Ramos (cell line): Measurements from ENCODE around the gene PEX10.

Source experiments
- in situ Hi-C: fragments of 300-500 bp; cut with MboI; formaldehyde crosslinking; loops from one replicate; pipeline ENCODE4 v1.14.3; 2022; ENCODE audit warnings: low sequenced_read_pairs; ENCODE audit not compliant: unreplicated experiment

Gene PEX10

DNA sequence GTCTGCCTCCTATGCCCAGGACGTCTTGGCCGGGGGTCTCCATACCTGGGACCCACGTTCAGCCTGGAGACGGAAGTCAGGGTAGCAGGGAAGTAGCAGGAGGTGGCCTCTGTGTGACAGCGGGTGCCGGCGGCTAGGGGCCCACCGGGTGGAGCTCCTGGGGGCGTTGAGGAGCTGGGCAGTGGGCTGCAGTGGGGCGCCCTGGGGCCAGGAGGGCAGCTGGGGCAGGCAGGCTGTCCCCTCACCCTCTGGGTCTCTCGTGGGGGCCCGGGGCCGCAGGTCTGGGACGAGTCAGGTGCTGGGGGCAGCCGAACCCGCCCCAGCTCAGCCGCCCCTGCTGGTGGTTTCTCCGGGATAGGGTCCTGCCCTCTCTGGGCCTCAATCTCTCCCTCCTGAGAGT lies 14.7 kb upstream of the PEX10 start:
- in situ Hi-C loops: no loop called here

DNA sequence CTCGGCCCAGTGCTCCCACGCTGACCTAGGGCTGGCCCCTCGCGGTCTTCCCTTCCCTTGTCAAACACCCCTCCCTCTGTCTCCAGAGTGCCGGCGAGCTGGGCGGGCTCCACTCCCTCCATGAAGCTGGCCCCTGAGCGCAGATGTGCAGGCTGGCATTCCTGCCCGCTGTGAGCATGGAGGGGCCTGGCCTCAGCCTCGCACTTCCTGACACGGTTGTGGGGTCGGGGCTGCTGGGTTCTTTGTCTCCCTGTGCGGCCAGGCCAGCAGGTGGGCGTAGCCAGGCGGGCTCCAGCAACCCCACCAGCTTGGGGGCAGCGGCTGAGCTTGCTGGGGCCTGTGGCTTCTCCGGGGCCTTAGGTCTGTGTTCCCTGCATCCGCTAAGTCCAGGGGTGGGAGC lies 14.2 kb upstream of the PEX10 start:
- in situ Hi-C loops: no loop called here

DNA sequence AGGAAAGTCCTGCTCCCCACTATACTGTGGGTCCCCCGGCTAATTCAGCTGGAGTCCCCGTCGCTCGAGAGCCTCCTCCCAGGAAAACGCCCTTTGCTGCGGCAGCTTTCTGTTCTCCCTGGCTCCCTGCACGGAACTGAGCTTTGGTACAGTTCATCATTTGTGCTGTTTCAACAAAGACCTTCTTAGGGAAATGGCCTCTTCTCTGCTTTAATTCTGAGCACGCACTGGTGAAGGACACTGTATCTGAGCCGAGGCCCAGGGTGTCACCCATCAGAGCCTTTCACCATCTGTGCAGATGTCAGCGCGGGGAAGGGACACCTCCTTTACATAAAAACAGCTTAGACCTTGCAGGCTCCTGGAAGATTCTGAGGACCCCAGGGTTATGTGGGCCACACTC lies 13.5 kb upstream of the PEX10 start:
- in situ Hi-C loops: no loop called here

GRCh38 chr1:2422523-2422922 lies 10.2 kb upstream of the PEX10 start:
- in situ Hi-C loops: loop anchor here (25.0 kb wide), 1 partner anchor 365 kb away; no protein-coding TSS in a partner anchor

- in situ Hi-C loops: loop anchor here (25.0 kb wide), 1 partner anchor 368 kb away; no protein-coding TSS in a partner anchor
These were observed 7.1 kb upstream of the PEX10 start for GRCh38 chr1:2419416-2419815.

DNA sequence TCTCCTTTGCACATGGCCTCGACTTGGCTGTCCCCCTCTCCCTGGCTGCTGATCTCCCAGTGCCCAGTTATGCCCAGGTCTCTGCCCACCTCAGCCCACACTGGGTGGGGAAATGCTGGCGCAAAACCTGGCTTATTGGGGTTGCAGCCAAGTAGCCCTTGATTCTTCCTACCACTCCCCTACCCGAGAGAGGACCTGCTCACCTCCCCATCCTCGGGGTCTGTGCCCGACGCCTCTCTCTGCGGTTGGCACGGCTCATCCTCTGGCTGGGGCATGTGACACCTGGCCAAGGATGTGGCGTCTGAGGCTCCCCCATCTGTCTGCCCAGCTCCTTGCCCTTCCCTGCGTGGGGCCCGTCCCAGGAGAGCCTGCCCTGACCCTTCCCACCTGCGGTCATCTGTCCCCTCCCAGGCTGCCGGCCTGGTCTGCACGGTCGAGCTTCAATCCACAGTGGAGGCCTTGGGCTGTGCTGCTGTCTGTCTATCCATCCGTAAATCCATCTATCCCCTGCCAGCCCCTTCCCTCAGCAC lies 6.5 kb upstream of the PEX10 start:
- in situ Hi-C loops: loop anchor here (25.0 kb wide), 1 partner anchor 368 kb away; no protein-coding TSS in a partner anchor

GRCh38 chr1:2417833-2418225 lies 5.5 kb upstream of the PEX10 start:
- in situ Hi-C loops: loop anchor here (25.0 kb wide), 1 partner anchor 369 kb away; no protein-coding TSS in a partner anchor

DNA sequence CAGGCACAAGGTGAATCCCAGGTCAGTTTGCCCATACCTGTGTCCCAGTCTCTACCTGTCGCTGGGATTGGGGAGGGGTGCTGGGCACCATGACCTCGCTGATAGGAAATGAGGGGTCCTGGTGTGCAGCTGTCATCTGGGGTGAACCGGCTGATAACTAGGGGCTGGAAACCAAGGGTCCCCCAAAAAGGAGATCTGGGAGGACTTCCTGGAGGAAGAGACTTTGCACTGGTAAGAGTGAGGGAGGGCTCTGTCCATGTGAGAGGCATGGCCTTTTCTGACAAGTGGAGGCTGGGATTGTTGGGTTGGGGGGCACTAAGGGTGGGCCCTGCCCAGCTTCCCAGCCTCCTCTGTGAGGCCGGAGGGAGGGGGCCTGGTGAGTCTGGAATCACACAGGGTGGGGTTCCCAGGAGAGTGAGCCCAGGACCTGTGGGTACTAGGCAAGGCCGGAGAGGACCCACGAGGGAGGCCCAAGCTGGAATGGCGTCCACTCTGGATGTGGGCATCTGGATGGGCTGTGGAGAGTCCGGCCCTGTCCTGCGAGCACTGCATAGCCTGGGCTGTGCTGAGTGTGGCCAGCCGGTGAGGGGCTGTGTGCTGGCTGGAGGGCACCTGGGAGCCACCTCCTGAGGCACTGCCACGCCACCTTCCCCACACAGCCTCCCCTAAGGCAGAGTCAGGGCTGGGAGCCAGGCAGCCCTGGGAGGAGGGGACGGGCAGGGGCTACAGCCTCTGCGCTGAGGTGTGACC lies 4.9 kb upstream of the PEX10 start:
- in situ Hi-C loops: loop anchor here (25.0 kb wide), 1 partner anchor 370 kb away; no protein-coding TSS in a partner anchor

- in situ Hi-C loops: loop anchor here (25.0 kb wide), 1 partner anchor 371 kb away; no protein-coding TSS in a partner anchor
These were observed 4.0 kb upstream of the PEX10 start for GRCh38 chr1:2416403-2416802.

- in situ Hi-C loops: loop anchor here (25.0 kb wide), 1 partner anchor 371 kb away; no protein-coding TSS in a partner anchor
These were observed 3.4 kb upstream of the PEX10 start for GRCh38 chr1:2415801-2416208.

GRCh38 chr1:2415337-2415736 lies 3.0 kb upstream of the PEX10 start:
- in situ Hi-C loops: loop anchor here (25.0 kb wide), 1 partner anchor 372 kb away; no protein-coding TSS in a partner anchor

- in situ Hi-C loops: loop anchor here (5.0 to 25.0 kb wide), 2 partner anchors 133 to 373 kb away; no protein-coding TSS in a partner anchor
These were observed 2.1 kb upstream of the PEX10 start for GRCh38 chr1:2414297-2414958.

- in situ Hi-C loops: loop anchor here (5.0 to 25.0 kb wide), 2 partner anchors 134 to 374 kb away; no protein-coding TSS in a partner anchor
These were observed 1.3 kb upstream of the PEX10 start for GRCh38 chr1:2413495-2414296.

- in situ Hi-C loops: loop anchor here (5.0 to 25.0 kb wide), 2 partner anchors 134 to 374 kb away; no protein-coding TSS in a partner anchor
These were observed 570 bp upstream of the PEX10 start for GRCh38 chr1:2412773-2413494.

DNA sequence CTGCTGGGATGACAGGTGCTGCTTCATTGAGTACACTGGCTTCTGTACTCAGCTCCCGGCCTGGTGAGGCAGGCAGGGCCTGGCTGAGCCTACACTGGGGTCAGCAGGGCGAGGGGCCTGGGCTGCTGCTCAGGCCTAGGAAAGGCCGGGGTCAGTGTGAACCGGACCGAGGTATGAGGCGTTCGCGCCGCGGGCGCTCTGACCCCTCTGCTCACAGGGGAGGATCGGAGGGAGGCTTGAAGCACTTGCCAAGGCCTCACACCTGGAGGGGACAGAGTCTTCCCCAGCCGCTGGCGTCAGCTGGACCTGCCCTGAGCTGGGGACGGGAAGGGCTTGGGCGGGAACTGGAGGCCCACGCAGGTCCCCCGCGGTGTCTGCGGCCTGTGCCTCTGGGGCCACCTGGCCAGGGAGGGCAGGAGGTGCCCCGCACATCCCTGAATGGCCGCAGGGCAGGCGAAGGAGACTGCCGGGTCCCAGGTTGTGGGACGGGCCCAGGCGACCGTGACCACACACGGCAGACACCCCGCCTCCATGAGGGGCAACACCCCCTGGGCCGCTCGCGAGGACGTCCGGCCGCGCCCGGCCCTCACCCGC lies 466 bp downstream of the PEX10 start:
- in situ Hi-C loops: loop anchor here (5.0 to 25.0 kb wide), 2 partner anchors 135 to 375 kb away; no protein-coding TSS in a partner anchor

DNA sequence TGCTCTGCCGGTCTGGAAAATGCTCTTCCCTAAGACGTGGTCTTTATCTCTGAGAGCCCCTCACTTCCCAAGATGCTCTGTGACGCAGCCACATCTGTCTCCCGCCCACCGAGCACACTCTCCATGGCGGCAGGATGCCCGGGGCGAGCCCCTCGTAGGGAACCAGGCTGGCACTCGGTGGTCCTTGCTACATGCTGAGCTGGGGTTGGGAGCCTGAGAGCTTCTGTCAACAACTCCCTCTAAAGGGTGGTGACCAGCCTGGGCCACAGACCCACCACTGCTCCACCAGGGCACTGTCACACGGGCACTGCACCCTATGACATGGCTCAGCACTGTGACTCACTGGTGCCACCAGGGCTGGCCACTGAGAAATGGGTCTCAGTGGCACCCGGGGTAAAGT lies 2.6 kb downstream of the PEX10 start:
- in situ Hi-C loops: loop anchor here (5.0 to 25.0 kb wide), 2 partner anchors 138 to 378 kb away; no protein-coding TSS in a partner anchor

DNA sequence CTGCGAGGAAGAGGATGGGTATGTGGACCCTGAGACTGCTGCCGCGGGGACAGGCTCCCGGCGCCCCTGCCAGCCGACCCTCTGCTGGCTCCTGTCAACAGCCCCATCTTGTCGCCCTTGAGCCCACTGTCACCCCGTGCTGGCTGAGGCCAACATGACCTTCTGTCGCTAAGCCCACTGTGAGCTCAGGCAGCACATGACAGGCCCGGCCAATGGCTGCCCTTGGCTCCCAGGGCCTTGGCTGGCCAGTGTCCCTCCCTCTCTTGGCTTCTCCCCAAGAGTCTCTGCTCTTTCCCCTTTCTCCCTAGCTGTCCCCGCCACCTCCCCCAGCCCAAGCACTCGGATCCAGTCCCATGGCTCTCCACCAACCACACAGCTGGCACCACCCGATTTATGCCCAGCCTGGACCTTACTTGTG lies 3.5 kb downstream of the PEX10 start:
- in situ Hi-C loops: loop anchor here (25.0 kb wide), 1 partner anchor 378 kb away; no protein-coding TSS in a partner anchor

DNA sequence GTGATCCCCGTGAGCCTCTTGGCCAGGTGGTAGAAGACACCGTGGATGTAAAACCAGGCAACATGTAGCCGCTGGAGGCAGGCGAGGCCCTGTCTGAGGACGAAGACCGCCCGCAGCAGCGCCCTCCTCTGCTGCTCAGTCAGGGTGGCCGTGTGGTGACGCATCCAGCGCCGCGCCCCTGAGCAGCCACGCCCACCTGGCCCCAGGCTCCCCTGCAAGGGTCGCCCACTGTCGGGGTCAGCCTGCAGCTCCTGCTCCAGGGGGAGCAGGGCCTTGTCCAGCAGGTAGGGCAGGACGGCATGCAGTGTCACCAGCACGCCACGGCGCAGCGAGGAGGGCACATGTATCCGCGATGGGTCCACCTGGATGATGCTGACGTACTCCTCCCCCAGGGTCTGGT lies 3.9 kb downstream of the PEX10 start:
- in situ Hi-C loops: loop anchor here (25.0 kb wide), 1 partner anchor 379 kb away; no protein-coding TSS in a partner anchor

- in situ Hi-C loops: loop anchor here (25.0 kb wide), 1 partner anchor 379 kb away; no protein-coding TSS in a partner anchor
These were observed 4.4 kb downstream of the PEX10 start for GRCh38 chr1:2407991-2408275.
